GM19023 (cell line): ENCODE data around the gene GGT7.
"Not testable (repeated sequence)": the region's sequence is repeated elsewhere in the genome, so short reads cannot be mapped to it uniquely, and the experiment has no call there.

Experiments used
- ATAC-seq: cut with Tn5 transposase; IDR thresholded peaks from one replicate; pipeline ENCODE4 v1.9.1; 2021; ENCODE audit warnings: mild to moderate bottlenecking, moderate library complexity; ENCODE audit not compliant: unreplicated experiment

The GGT7 gene

DNA sequence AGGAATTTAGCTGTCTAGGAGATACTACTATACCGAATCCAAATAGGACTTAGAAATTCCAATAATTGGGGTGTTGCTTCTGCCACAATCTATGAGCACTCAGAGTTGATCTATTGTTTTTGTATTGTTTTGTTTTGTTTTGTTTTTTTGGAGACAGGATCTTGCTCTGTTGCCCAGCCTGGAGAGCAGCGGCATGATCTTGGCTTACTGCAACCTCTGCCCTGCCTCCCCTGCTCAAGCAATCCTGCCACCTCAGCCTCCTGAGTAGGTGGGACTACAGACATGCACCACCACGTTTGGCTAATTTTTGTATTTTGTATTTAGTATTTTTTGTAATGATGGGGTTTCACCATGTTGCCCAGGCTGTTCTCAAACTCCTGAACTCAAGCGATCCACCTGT lies 11.2 kb upstream of the GGT7 start:
- no peak for ATAC-seq

DNA sequence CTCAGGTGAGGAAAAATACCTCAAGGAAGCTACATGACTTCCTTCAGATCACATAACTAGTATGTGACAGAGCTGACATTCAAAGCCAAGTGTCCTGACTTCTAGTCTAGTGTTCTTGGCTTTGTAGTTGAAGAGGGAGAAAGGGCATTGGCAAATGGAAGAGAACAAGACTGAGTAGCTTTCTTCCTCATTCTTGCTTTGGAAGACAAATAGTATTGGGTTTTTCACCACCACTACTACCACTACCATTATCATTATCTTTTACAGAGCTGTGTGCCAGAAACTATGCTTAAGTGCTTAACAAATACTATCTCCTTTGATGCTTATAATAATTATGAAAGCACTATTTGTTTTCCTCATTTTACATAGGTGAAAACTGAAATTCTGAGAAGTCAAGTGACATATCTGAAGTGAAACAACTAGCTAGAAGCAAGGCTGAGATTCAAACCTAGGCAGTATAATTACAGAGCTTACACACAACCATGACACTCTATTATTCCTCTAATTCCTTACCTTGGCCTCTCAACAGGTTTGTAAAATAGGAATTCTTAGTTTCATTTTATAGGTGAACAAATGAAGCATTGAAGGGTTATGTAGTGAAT lies 10.5 kb upstream of the GGT7 start:
- no peak for ATAC-seq

DNA sequence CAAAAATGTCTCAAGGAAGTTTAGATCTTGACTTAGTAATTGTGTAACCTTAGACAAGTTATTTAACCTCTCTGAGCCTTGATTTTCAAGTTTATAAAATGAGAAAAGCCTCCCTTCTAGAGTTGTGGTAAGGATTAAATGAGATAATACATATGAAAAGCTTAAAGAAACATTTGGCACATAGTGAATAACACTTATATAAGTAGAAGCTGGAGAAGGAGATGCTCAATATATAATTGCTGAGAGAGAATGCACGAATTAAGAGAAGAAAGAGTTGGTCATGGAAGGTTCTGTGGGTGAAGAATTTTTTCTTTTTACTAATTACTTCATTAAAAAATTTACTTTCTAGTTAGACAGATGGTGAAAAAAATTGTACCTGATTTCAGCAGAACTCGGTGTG lies 9.0 kb upstream of the GGT7 start:
- ATAC-seq: no peak

DNA sequence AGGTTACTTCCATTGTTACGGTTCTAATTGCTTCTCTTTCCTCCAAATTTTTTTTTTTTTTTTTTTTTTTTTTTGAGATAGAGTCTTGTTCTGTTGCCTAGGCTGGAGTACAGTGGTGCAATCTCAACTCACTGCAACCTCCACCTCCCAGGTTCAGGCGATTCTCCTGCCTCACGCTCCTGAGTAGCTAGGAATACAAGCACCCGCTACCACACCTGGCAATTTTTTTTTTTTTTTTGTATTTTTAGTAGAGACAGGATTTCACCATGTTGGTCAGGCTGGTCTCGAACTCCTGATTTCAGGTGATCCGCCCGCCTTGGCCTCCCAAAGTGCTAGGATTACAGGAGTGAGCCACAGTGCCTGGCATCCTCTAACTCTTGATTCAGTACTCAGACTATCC lies 8.3 kb upstream of the GGT7 start:
- not testable (repeated sequence) for ATAC-seq

DNA sequence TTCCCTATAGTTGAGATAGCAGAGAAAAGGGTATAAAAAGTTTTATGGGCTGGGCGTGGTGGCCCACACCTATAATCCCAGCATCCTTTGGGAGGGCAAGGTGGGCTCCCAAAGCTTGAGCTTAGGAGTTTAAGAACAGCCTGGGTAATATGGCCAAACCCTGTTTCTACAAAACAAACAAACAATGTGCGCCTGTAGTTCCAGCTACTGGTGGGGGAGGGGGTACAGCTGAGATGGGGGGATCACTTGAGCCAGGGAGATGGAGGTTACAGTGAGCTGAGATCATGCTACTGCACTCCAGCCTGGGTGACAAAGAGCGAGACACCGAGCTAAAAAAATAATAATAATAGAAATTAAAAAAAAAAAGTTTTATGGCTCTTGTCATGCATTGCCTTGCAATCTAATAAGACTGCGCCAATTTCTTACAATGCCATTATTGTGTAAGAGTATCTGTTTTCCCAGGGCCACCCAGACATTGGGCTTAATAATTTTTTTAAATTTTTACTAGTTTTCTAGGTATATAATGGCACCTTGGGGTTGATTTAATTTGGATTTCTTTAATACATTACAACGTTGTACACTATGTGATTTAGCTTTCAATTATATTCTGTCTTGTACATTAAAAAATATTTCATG lies 7.7 kb upstream of the GGT7 start:
- ATAC-seq: no peak

DNA sequence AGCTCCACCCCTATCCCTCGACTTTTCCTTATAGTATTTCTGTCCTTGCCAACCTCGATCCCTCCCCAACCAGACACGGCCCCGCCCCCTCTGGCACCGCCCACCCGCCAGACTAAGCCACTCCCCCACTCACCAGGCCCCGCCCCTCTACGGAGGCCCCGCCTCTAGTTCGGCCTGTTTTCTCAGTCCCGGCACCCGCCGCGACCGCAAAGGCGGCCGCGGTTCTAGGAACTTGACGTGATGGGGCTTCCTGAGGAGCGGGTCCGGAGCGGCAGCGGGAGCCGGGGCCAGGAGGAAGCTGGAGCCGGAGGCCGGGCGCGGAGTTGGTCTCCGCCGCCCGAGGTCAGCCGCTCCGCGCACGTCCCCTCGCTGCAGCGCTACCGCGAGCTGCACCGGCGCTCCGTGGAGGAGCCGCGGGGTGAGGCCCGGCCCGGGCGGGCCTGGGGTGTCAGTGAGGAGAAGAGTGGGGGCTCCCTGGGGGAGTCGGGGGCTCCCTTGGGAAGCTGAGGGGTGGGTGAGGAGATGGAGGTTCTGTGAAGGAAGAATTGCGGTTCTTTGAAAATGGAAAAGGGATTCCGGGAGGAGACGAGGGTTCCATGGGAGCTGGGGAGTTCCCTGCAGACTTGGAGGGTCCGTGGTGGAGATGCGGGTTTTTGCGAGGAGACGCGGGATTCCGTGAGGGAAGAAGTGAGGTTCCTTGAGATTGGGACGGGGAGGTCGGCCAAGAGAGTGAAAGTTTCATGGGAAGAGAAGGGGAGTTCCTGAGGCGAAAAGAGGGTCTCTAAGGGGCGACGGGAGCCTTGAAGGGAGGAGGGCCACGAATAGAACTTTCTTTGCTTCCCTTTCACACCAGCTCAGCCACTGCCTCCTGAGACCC lies 4.0 kb upstream of the GGT7 start, which contains the start of gene ACSS2:
Gene ACSS2, plus strand, starts transcription at position 207 of the 877 bp plus-strand sequence. Its CDS starts 34 bp downstream, at position 241.
- peak; percentile 66 for ATAC-seq

DNA sequence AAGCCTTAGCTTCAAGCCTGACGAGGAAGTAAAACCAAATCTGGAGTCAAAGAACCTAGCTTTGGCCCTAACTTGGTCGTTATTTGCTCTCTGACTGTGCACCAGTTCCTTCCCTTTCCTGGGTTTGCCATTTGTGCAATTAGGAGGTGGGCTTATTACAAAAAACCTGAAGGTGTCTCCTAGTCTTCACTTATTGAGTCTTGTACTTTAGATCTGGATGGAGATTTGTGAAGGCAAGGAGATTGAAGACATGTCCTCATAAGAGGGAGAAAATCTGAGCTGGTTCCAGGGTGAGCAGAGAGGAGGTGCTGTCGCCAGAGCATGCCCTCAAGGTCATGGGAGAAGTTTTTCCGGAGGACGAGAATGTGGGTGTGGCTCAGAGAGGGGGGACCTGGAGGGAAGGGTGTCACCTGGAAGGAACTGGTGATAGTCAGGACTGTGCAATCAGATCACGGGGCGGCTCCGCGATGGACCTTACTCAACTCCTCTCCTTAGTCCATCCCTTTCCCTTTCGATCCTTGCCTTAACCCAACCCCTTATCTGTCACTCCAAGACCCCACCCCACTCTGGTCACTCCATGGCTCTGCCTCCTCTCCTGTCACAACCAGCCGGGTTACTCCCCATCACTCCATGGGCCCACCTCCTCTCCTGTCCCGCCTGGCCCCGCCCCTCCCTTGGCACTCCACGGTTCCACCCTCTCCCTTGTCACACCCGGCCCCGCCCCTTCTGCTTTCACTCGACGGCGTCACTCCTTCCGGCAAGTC lies 3.2 kb upstream of the GGT7 start:
- peak; percentile 57 for ATAC-seq

DNA sequence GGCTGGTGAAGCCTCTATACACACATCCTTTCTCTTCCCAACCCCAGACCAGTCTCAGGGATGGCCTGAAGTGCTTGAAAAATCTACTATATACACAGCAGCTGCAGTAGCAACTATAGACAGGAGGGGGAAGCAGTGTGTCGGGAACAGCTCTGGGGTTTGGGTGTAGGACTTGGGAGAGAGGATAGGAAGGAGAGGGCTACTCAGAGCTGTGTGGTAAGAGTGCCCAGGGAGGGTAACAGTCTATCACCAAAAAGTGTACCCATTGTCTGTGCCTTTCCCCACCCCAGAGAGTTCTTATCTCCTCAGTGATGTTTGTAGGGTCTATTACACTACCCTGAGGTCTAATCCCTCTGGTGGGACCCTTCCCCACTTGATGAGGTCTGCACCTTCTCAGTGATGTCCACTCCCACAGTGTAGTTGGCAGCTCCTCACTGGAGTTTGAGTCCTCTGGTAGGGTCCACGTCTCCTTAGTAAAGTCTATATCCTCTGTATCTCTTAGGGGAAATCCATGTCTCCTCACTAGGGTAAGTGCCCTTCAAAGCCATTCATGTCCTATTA lies 1.5 kb upstream of the GGT7 start:
- no peak for ATAC-seq

DNA sequence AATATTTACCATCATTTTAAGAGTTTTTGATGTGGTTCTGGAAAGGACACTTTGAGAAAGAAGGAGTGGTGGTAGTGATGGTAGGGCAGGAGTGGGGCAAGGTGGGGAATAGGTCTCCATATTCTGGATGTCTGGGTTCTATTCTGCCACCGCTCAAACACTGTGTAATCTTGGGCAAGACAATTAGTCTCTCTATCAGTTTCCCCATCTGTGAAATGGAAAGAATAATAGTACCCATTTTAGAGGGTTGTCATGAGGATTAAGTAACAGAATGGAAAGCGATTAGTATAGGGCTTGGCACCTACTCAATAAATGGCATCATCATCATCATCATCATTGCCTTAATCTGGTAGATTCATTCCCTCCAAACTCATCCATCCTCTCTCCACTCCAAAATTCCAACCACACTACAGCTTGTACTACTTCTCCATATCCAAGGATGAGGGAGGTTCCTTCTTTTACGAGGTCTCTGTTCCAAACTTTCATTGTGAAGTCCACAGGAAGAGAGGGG lies 982 bp upstream of the GGT7 start:
- no peak for ATAC-seq

DNA sequence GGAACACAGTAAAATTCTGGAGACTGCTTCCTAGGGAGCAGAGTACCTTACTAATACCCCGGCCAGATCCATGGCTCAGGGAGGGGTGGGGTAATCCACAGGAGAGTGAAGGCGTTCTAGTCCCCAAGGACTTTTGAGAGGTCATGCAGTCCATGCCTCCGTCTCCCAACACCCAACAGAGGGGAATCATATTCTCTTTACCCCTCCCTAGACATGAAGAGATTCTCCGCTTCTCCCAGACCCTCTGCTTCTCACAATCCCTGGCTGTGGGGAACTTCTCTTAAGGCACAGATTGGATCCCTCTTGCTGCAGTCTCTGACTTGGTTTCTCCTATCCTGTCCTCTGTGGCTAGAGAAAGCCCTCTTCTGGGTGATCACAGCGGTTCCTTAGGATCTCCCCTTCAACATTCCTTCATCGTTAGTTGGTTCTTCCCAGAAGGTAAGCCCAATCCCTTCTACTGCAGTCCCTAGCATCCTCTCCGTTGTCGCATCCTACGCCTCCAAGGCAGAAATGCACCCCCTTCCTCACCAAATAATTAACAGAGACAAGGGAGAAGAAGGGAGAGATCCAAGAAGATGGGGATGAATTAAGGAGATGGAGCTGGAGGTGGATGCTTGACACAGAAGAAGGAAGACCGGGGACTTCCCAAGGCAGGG lies 562 bp downstream of the GGT7 start:
- no peak for ATAC-seq

DNA sequence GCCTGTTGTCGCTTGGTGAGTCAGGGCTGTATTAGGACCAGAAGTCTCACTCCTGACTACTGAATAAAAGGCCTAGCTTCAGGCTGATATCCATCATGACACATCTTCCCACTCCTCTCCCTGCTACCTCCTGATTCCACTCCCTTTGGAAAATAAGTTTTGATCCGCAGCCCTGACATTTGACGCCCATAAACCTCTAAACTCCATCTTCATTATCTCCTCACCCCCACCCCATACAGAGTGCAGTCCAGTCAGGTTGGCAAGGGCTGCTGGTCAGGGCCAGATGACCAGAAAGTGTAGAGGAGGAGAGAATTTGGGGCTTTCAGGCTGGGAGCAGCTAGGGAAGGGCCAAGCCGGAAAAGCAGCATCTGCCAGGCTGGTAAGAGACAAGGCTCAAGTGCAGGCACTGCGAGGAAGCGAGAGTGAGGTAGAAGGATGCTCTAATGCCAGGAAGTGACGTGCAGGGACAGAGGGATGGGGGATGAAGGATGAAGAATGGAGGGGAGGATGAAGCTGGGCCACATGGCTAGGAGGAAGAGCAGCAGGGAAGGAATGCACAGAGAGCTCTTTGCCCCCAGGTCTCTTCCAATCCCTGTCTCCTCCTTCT lies 1.2 kb downstream of the GGT7 start:
- no peak for ATAC-seq

DNA sequence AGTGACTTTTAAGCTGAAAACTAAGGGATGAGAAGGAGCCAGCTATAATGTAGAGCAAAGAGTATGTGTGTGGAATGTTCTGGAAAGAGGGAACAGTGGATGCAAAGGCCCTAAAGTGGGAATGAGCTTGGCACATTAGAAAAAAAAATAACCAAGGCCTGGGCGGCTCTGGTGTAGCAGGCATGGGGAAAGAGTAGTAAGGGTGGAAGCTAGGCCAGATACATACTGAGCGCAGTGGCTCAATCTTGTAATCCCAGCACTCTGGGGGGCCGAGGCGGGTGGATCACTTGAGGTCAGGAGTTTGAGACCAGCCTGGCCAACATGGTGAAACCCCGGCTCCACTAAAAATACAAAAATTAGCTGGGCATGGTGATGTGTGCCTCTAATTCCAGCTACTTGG lies 8.4 kb downstream of the GGT7 start:
- no peak for ATAC-seq

DNA sequence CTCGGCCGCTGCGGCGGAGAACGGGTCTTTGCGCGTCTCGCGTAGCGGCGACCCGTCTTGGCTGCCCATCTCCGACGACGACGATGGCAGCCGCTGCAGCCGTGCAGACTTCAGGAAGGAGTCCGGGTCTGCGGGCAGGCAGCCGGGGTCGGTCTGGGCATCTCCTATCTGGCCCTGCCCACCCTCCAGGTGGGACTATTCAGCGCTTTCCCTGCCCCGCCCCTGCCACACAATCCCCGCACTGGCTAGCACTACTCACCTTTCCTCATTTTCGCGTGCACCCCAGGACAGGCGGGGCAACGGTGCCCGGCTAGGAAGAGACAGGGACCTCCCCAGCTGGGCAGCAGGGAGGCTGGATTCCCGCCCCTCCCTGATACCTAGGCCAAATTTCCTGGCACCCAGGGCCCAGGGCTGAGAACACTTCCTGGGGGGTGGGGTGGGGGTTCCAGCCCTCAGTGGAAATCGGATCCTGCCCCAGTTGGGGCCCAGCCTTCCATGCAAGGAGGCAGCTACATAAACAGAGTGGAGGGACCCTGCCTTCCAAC lies 9.2 kb downstream of the GGT7 start:
- ATAC-seq: no peak

DNA sequence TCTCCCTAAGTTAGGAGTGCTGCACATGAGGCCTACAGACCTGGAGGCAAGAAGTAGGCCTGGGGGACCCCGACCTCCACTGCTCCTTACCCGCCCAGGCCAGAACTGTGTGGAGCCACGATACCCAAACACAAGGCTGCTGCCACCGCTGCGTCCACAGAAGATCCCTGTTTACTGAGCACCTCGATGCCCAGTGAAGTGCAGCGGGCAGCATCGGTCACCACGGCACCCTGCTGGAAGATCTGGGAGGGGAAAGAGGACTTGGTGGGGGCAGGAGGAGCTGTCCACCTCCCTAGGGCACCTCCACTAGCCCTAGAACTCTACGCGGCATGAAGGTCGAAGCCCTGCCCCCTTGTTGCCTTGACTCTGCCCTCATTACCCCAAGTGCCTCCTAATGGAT lies 9.9 kb downstream of the GGT7 start:
- ATAC-seq: no peak

DNA sequence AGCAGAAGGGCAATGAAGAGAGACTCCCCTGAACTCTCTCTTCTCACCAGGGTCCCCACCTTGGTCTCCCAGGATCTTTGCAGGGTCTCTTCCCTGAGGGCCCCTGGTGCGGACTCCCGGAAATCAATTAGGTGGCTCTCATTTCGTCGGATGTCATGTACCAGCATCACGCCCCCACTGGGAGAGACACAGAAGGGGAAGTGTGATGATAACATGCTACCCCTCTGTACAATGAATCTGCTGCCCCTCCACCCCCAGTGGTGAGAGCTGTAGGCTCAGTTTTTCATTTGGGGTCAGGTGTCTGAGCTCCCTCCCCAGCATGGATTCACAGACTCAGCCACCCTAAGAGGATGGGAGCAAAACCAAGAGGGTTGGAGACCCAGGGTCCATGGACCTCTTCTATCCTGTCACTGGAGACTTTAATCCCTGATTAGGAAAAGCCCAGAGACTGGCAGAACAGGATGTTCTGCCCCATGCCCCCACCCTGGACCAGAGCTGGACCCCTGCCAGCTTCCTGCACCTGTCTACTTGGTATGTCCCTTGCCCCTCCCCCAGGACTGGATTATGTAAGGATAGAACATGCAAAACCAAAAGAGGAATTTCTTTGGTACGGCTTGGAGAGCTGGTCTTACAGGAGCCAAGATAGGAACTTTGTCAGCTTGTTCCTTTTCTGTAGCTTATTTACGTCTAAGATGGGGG lies 11.1 kb downstream of the GGT7 start:
- ATAC-seq: no peak

DNA sequence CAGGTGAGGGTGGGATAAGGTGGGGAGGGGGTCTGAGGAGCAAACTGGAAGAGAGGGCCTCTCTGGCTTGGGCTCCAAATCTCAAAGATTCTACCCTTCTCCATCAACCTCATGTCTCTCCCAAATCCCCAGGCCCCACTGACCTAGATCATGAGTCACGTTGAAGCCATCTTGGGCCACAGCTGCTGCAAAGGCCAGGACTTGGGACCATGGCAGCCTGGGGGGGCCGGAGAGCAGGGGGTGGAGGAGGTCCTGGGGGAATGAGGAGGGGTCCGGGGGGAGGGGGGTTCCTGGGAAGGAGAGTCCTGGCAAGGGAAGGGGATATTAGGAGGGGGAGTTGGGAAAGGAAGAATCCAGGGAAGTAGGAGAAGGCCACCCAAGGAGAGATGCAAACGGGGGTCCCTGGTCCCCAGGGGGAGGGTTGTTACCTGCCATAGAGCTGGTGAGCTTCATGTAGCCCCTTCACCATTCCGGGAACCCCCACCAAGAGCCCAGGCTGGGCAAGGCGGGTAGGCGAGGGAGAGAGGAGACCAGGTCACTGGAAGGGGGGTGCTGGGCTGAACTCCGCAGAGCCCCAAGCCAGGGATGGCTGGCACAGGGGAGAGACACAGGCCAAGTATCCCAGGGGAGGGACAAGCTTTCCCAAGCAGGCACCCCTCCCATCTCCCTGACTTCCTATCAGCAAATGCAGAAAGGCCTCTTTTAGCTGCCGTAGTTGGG lies 12.7 kb downstream of the GGT7 start:
- no peak for ATAC-seq

DNA sequence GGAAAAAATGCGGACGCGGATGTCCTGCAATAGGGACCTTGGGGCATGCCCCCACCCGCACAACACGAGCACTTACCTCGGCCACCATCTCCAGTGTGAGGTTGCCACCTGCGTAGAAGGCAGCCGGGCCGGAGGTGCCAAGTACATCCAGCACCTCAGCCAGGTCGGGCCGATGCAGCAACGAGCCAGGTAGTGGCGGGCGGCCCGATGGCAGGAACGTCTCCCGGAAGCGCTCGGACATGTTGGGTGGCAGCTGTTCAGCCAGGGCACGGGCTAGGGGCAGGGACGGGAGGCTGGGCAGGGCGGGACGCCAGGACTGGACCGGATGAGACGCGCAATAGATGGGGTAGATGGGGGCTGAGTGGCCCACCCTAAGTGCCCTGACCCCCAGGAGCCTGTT lies 13.3 kb downstream of the GGT7 start:
- no peak for ATAC-seq

DNA sequence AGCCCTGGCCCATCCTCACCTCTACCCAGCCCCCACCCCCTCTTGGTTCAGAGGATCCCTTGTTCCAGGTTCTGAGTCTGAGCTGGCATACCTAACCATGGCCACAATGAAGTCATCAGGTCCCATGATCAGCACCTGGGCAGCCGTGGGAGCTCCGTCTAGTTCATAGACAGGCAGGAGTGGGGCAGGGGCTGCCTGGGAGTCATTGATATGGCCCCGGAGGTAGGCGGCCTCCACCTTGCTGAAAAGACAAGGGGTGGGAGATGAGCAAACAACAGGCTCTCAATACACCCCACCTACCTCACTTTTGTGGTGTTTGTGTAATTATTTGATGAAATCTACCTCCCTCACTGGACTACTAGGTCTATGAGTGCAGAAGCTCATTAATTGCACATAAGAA lies 20.4 kb downstream of the GGT7 start:
- no peak for ATAC-seq
